HG03039 (cell line): ENCODE data around the gene SMYD3.

Experiments
- ATAC-seq: cut with Tn5 transposase; IDR thresholded peaks from one replicate; pipeline ENCODE4 v1.9.1; 2021; ENCODE audit warnings: mild to moderate bottlenecking, moderate library complexity; ENCODE audit not compliant: unreplicated experiment

SMYD3 gene

DNA sequence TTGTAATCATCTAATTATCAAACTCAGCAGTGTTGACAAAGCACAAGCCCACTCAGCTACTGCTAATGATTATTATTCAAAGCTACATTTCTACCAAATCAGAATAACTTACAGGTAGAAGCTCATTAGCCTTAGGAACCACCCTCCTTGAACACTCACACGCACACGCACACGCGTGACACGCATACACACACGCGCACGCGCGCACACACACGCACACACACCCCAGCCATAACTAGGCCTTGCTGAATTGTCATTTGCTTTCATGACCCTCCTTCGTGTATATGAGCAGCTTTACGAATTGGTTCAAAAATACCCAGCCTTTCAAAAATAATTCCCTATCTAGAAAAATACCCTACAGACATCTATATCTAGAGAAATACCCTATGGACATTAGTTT lies 195.6 kb downstream of the SMYD3 start:
- ATAC-seq, result no peak

DNA sequence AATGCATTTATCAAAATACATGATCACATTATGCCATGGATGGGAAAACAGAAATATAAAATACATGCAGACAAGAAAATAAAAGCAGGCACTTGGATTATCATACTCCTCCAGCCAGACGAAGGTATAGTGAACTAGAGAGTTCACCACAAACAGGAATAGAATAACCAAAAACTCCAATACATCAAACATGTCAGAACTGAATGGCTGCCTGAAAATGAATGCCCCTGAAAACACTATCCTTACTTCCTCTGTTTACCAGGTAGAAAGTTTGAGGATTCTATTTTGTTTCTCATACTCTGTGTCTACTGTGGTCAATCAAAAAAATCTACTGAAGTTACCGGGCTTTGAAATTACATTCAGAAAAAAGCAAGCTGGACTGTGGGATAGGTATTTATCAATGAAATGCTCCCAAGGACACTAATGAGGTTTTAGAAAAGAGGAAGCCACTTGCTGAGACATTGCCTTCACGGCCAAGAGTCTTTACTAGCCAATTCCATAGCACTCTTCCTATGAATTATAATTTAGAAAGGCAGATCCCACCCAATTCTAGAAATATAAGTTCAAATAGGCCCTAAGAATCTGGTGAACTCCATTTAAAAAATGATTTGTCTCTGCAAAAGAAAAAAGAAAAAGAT lies 197.7 kb downstream of the SMYD3 start:
- ATAC-seq, result no peak

DNA sequence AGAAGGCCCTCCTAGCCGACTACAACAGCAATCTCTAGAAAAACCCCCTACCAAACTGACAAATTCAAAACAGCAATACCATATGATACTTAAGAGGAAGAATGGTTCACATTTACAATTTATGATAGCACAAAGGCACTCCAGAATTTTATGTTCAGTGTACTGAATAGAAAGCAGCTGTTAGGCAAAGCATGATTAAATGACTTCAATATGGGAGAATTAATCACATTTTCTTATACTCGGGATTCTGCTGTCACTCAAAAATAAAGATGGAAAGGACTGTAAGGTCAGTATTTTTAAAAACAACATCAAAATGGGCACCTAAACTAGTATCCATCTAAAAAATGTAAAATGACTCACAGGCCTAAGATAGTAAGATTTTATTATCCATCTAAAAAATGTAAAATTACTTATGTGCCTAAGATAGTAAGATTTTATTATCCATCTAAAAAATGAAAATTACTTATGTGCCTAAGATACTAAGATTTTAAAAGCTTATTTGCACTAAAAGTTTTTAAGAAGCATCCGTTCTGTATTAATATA lies 198.5 kb downstream of the SMYD3 start:
- ATAC-seq, result no peak

DNA sequence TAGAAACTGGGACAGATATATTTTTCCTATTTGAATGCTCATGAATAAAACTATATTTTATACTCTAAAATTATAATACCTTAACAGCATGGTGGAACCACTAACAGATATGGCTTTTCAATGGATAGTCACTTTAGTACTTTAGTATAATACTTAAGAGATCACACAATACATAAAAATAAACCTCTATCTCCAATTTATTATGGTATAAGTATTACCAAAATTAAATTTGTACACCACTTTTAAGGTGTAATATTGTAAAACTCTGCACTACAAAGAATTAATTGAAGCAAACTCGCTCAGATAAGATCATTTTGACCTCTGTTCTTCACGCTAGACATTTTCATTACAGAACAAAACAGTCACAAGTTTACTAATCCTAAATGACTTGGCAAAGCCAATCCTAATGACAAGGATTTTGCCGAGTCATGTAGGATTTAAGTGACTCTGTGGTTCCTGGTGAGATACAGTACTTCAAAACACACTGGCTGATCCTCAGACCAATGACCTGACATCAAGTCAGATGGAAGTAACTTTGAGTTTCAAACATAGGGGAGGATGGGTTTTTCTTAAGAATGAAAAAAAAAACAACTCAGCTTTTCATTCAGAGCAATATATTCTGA lies 200.6 kb downstream of the SMYD3 start:
- ATAC-seq, result no peak

DNA sequence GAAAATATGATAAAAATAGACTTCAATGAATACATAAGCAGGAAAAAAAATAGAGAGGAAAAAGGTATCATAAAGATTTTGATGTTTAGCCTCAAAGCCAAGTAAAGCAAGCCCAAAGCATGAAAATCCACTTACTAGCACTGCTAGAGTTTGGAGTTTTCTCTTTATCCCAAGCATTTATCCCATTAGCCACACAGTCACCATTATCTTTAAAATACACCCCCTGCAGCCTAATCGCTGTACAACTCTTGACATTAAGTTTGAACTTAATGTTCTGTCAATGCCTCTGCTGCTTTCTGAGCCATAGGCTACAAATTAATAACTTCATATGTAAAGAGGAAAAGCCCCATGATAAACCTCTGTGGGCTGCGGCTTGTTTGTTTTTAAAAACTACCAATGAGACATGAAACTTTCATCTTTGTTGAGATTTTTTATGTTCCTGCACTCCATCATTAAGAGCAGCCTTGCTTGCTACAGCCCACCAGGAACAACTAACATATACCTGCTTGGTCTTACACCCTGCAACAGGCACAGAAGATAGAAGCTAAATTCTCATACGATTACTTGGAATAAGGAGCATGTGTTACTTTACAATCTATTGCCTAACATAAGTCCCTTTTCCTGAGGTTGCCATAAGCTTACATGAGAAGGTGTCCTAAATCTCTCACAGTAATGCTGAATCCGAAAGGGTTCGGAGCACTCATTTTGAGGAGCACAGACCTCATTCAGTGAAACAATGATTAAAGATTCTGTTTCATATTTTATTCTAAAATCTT lies 202.4 kb downstream of the SMYD3 start:
- ATAC-seq, result no peak

DNA sequence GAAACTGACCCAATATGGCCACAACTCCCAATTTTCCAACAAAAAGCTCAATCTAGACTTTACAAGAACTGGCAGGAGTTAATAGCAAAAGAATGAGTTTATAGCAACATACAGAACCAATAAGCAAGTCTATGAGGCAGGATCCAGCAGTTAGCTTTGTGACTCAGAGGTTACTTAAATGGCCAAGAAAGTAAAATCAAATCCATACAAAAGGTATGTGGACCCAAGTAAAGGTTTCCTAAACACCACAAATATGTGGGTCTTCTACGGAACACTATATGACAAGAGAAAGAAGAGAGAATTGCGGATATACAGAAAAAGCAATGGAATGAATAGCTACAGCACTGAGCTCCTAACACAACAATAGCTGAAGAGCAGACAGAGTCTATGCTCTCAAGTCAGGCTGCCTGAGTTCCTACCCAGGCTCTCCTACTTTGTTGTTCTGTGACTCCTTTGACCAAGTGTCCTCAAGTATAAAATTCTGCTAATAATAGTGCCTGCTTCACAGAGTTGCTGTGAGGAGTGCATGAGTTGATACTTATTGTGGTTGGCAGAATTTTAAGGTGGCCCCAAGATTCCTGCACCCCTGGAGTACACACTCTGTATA lies 204.3 kb downstream of the SMYD3 start:
- no peak for ATAC-seq

DNA sequence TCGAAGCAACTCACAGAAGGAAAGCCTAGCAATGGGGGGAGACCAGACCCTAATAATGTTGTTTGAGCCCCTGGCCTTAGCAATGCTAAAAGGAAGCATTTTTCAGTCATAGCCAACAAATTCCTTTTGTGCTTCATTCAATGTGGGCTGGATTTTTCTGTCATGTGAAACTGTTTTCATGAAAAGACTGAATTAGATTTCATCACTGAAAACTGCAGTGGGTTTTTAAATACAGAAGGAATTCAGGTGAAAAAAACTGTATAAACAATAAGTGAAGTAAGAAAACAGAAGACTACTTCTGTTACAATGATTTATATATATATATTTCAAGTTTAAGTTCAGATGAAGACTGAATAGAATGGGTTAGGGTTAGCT lies 204.8 kb downstream of the SMYD3 start:
- no peak for ATAC-seq

DNA sequence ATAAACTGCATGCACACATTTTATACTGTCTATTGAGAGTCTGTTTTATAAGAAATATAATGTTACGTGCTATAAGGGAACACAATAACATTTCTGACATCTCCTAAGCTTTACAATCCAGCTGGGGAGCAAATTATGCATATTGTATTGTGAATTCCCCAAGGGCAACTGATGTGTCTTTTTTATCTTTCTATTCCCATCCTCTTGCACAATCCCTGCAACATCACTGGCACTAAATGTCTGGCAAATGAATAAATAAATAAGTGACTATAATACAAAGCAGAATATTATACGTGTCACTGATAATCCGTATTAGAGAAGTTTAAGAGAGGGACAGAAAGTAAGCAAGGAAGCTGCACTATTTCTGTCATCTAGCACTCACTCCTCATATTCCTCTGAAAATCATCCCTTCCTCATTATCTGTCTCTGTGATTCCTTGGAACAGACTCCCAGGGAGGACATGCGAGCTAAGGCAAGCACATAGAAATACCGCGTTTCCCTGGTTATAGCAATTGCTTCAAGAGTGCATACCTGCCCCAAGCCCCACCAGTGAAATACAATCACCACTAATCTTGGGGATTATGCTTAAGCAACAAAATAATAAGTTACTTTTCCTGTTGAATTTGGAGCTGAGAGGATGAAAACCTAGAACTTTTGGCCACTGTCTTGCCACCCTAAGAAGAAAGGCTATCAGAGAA lies 205.4 kb downstream of the SMYD3 start:
- no peak for ATAC-seq

DNA sequence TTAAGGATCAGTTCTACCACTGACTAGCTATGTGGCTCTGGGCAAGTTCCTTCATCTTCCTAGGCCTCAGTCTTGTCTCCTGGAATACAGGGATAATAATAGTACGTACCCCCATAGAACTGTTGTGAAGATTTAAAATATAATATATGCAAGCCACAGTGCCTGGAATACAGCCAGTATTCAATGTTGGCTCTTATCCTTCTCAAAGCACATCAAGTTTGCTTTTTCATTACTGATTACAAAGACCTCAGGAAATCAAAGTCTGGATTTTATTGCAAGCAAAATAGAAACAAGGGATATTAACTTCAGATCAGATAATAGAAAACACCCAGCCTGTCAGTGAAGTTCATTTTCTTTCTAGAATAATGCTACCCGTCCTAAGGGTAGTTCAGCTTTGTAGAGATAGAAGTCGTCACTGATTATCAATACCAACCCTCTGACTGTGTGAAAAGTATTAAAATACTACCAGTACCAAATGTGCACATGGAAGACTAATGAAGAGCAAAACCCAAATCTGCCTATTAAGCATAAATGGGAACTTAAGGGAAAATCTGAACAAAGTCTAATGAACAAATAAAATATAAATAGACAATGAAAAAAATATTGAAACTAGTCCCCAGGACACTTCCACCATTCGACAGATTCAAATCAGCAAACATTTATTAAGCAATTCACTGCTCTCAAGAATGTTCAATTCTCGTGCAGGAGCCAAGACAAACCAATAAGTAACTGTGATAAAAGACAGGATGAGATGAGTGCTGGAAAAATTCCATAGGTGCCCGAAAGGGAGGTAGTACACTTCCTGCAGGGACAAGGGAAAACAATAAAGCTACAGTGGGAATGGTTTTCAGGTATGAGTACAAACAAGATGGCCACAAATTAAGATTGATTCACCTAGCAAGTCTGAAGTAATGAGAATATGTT lies 206.2 kb downstream of the SMYD3 start:
- ATAC-seq, result no peak

DNA sequence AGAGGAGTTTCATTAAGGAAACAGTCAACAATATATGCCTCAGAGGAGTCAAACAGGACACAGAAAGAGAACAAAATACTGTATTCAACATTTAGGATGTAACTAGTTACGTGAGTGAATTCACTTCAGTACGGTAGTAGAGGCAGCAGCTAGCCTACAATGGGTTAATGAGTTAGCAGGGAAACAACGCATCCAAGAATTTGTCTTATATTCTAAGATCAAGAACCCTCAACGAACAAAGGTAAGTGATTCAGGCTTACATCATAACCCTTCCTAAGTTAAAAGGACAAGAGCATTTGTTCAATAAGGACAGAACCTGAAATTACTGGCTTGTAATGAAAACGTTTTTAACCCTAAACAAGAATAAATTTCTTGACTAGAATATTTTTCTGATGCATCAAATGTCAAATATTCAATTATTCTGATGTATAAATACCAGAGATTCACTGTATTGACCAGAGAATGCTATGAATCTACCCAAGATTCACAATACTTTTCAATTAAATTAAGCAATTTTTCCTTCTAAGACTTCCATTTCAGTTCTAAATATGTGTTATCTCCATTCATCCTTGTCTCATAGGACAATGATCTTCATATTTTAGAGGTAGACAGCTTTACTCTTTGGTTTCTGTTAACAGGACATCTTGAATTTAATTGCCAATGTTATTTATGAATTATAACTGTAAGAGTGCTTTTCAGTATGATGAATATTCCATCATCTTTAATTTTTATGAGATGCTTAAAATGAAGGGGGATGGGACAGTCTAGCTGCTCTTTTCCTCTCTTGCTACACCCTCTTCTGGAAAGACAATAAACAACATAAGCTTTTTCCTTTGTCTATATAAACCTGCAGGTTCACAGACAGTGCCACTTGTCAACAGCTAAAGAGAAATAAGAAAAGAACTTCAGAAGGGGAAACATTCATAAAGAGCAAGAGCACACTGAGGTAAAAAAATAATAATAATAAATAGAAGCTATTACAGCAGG lies 209.5 kb downstream of the SMYD3 start:
- no peak for ATAC-seq

DNA sequence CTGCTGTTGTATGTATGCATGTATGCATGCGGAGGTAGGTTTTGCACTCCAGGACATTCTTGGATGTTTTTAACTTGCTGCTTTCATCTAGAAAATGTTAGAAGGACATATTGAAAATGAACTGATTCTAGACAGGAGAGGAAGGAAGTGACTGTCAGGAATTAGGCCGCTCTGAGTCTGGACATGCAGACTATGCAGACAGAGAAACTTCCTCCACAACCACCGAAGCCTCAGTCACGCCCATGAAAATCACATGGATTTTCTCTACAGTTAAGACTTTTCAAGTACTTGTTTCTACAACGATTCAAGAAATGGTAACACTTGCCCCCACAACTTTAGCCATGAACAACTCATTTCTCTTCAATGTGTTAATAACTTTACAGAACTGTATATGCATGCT lies 211.1 kb downstream of the SMYD3 start:
- no peak for ATAC-seq

DNA sequence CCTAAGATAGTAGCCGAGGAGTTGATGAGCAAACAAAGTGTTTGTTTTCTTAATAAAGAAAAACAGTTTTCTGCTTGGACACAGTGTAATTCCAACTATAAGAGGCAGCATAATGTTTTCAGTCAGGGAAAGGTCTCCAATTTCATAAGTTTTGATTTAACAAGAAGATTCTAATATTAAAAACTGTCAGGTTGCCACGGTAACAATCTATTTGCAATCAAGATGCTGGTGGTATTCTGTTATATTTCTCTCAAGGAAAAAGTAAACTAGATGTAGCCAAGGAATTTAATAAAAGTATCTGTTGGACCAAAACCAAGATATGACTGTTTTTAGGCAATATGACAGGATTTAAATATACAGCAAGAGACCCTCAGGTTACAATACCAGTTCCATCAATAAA lies 211.7 kb downstream of the SMYD3 start:
- no peak for ATAC-seq

DNA sequence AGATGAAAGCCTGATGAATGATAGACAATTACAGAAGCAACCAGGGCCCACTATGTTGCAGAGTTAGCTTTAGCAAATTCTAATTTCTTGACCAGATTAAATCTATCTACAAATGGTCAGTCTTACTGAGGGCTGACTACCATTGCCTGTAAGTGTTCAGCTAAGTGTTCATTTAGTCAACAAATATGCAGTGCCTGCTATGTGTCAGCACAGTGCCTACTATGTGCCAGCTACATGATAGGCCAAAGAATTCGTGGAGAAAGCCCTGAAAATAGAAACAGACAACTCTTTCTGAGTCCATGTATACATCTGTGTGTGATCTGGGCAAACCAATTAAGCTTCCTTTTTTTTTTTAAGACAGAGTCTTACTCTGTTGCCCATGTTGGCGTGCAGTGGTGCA lies 212.8 kb downstream of the SMYD3 start:
- ATAC-seq, result no peak

DNA sequence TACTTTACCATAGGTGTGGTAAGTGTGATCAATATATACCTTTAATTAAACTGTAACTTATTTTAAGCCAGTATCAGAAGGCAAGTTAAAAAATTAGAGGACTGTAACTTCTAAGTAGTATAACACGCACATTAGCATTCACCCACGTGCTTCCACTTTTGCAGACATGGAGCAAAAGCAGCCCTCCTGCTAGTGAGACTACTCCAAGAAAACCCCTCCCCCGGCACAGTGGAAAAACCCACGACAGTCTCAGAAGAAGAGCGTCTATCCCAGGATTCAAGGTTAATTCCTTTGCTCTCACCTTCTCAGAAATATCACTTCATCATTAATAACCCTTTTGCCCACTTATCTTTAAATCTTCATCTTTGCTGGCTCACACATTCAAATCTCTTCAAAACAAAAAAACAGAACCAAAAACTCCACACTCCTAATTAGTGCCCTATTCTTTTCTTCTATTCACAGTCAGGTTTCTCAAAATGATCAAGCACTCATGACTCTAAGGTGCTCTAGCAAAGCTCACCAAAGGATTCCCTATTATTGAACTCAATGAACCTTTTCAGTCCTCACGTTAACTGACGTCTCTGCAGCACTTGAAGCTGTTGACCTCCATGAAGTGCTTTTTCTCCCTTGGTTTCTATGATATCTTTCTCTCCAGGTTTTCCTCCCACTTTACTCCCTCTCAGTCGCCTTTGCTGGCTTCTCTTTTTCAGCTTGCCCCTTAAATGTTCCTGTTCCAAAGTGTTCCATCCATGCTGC lies 213.5 kb downstream of the SMYD3 start:
- ATAC-seq, result no peak

DNA sequence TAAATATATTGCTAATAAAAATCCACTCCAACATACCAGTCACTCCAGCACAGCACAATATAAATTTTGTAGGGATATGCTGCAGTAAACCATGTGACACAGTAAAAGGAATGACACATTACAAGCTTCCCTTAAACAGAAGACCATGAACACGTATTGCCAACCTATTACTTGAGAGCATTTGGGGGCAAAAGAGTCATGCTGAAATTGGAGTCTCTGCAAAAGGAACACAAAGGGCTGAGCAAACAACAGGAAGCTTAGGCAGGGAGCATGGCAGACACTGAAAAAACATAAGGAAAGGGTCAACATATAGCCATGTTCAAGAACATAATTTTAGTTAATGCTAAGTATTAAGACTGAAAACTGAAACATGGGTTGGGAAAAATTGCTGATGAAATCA lies 214.5 kb downstream of the SMYD3 start:
- no peak for ATAC-seq

DNA sequence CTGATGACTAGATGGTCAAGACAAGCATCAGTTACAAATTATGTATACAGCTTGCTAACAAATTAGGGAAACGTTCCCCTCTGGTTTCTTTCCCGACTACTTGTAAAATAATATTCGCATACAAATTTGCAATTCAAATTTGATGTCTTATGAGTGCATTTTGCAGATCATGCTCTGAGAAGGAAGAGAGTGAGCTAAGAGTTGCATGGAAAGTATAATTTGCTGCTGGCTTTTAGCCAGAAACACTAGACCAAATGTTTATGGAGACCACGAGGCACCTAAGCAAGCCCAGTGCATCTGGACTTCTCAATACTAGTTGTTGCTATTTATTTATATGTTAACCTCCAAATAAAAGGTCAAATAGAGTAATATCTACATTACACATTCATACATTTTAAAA lies 216.0 kb downstream of the SMYD3 start:
- ATAC-seq, result no peak

DNA sequence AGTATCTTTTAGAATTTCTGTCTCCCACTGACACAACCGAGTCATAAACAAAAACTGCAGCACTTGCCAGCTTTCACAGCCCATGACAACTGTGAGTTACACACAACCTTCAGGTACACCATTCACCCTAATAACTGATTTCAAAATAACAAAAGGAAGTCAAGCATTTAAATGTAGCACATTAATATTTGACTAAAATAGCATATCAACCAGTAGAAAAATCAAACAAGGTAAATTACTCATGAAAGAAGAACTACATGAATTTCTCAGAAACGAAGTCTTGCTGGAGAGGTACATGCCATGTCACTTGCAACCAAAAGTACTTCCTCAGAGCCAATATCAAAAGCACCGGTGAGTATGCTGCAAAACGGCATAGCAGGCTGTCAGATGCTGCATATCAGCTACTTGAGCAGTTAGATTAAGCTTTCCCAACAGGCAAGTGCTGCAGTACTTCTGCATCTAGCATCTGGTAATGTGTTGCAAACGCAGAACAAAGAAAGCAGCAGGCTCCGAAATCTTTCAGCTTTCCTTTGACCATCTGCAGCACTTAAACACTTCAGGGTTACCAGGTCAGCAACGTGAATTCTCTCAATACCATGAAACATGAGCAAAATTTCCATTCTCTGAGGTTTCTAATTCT lies 223.2 kb downstream of the SMYD3 start:
- ATAC-seq, result no peak

DNA sequence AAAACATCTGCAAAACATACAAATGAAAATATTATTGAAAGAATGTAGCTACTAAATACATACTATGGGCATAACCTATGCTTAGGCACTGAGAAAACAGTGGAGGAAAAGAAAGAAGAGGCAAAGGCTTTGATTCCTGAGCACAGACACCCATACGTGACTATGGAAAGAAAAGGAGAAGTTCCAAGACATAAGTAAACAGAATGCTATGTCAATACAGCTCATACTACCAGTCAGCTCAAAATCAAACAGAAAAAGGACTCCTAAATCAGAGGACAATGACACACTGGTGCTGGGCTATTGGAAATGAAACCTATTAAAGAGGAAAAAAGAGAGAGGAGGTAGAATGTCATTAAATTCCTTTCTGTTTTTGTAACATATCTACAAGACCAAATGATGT lies 225.4 kb downstream of the SMYD3 start:
- no peak for ATAC-seq
